Hepatocyte (in vitro differentiated cells): ENCODE measurements around the gene TSPAN33.

Experiments used
- CTCF ChIP-seq: fragments of 200-600 bp; sonication (generic); IDR thresholded peaks from 2 replicates; pipeline ENCODE4 v1.5.1; 2016; ENCODE audit warnings: antibody characterized with exemption, mild to moderate bottlenecking; ENCODE audit not compliant: poor library complexity
- EZH2 ChIP-seq: fragments of 200-600 bp; sonication (generic); IDR thresholded peaks from 2 replicates; pipeline ENCODE4 v1.6.1; 2016; ENCODE audit warnings: antibody characterized with exemption, mild to moderate bottlenecking, borderline replicate concordance
- EZH2phosphoT487 ChIP-seq: fragments of 200-600 bp; sonication (generic); IDR thresholded peaks from one replicate; pipeline ENCODE4 v1.6.1; 2018; ENCODE audit warnings: antibody characterized with exemption, mild to moderate bottlenecking, low read depth, moderate library complexity; ENCODE audit not compliant: unreplicated experiment, severe bottlenecking

- TF ChIP-seq CTCF (no peak), EZH2phosphoT487 (no peak), EZH2 (no peak)
Observed at GRCh38 chr7:129127601-129128000, 16.9 kb upstream of the TSPAN33 start.
